GM23338 (cell line): Measurements from ENCODE around the gene ARHGAP9. TPM values are rescaled to one million over a fixed set of nuclear protein-coding genes. Genes with fewer than 3 reads are reported as not detected.

ENCODE experiments used
- ATAC-seq: fragments of 200-7000 bp; cut with Tn5 transposase; 3 replicates; pipeline ENCODE4 v1.9.1; 2020
- DNase-seq: peaks from one replicate; pipeline ENCODE4 v3.0.0-alpha.2; 2015; ENCODE audit warnings: low spot score
- H2AFZ ChIP-seq: fragments of 200-600 bp; sonication (generic); 2 replicates; pipeline ENCODE4 v1.8.0; 2016; ENCODE audit warnings: antibody characterized with exemption, mild to moderate bottlenecking, moderate library complexity
- H3F3A ChIP-seq: fragments of 200-600 bp; sonication (generic); replicated peaks from 2 replicates; pipeline ENCODE4 v1.8.0; 2017; ENCODE audit warnings: antibody characterized with exemption, mixed run types, low read depth
- H3K27ac ChIP-seq: fragments of 200-600 bp; sonication (generic); 2 replicates; pipeline ENCODE4 v1.6.1; 2016; ENCODE audit warnings: low read depth
- H3K27me3 ChIP-seq: fragments of 200-600 bp; sonication (generic); 2 replicates; pipeline ENCODE4 v1.8.0; 2016; ENCODE audit warnings: mild to moderate bottlenecking, mixed run types, moderate library complexity; ENCODE audit not compliant: insufficient read depth
- H3K36me3 ChIP-seq: fragments of 200-600 bp; sonication (generic); 2 replicates; pipeline ENCODE4 v1.8.0; 2016; ENCODE audit warnings: mild to moderate bottlenecking; ENCODE audit not compliant: insufficient read depth
- H3K4me1 ChIP-seq: fragments of 200-600 bp; sonication (generic); 2 replicates; pipeline ENCODE4 v1.8.0; 2016; ENCODE audit warnings: mild to moderate bottlenecking, moderate library complexity; ENCODE audit not compliant: insufficient read depth
- H3K4me2 ChIP-seq: fragments of 200-600 bp; sonication (generic); 2 replicates; pipeline ENCODE4 v1.7.1; 2017; ENCODE audit warnings: mixed run types
- H3K4me3 ChIP-seq: fragments of 200-600 bp; sonication (generic); 2 replicates; pipeline ENCODE4 v1.6.1; 2016; ENCODE audit warnings: mixed run types
- H3K79me2 ChIP-seq: fragments of 200-600 bp; sonication (generic); replicated peaks from 2 replicates; pipeline ENCODE4 v1.8.0; 2017; ENCODE audit warnings: mild to moderate bottlenecking; ENCODE audit not compliant: insufficient read depth
- H3K9me2 ChIP-seq: fragments of 200-600 bp; sonication (generic); 2 replicates; pipeline ENCODE4 v1.8.0; 2017; ENCODE audit not compliant: insufficient read depth
- H4K20me1 ChIP-seq: fragments of 200-600 bp; sonication (generic); replicated peaks from 2 replicates; pipeline ENCODE4 v1.8.0; 2017; ENCODE audit warnings: mild to moderate bottlenecking; ENCODE audit not compliant: insufficient read depth
- H3K27ac Mint-ChIP-seq: 2 replicates; pipeline ENCODE4 v1.8.0; 2020; ENCODE audit warnings: inconsistent platforms, mild to moderate bottlenecking, moderate library complexity, mixed read lengths
- H3K27me3 Mint-ChIP-seq: 3 replicates; pipeline ENCODE4 v1.8.0; 2022; ENCODE audit warnings: low read depth, mild to moderate bottlenecking, moderate library complexity, mixed read lengths, inconsistent platforms; ENCODE audit not compliant: insufficient read depth, poor library complexity
- H3K36me3 Mint-ChIP-seq: 3 replicates; pipeline ENCODE4 v1.8.0; 2021; ENCODE audit warnings: low read depth, mild to moderate bottlenecking, inconsistent platforms, moderate library complexity, mixed read lengths
- H3K4me1 Mint-ChIP-seq: 3 replicates; pipeline ENCODE4 v1.8.0; 2020; ENCODE audit warnings: mild to moderate bottlenecking, inconsistent platforms, mixed read lengths
- H3K4me3 Mint-ChIP-seq: 3 replicates; pipeline ENCODE4 v1.8.0; 2021; ENCODE audit warnings: moderate library complexity, mild to moderate bottlenecking, inconsistent platforms, mixed read lengths
- H3K9me3 Mint-ChIP-seq: 3 replicates; pipeline ENCODE4 v1.8.0; 2020; ENCODE audit warnings: moderate library complexity, mild to moderate bottlenecking, inconsistent platforms, mixed read lengths
- CREB1 ChIP-seq: fragments of 250-450 bp; sonication (Bioruptor Pico); IDR thresholded peaks from 2 replicates; pipeline ENCODE4 v1.5.0; 2020; ENCODE audit warnings: low read depth, mild to moderate bottlenecking, moderate library complexity
- CTCF ChIP-seq, 2 experiments: fragments of 200-600 bp in 1 of 2; sonication (generic) in 1 of 2; conservative IDR thresholded peaks; 2 replicates each; pipeline versions ENCODE4 v1.5.1 to v1.6.1; 2016 to 2017; ENCODE audit warnings: antibody characterized with exemption in 2 of 2, low read depth in 2 of 2, mild to moderate bottlenecking in 2 of 2, moderate library complexity in 1 of 2
- ETS1 ChIP-seq: IDR thresholded peaks from 2 replicates; pipeline ENCODE4 v1.6.1; 2016; ENCODE audit warnings: antibody characterized with exemption
- EZH2 ChIP-seq: fragments of 200-600 bp; sonication (generic); IDR thresholded peaks from one replicate; pipeline ENCODE4 v1.8.0; 2017; ENCODE audit warnings: antibody characterized with exemption, mild to moderate bottlenecking, low read depth; ENCODE audit not compliant: unreplicated experiment
- EZH2phosphoT487 ChIP-seq: fragments of 200-600 bp; sonication (generic); IDR thresholded peaks from one replicate; pipeline ENCODE4 v1.8.1; 2018; ENCODE audit warnings: antibody characterized with exemption; ENCODE audit not compliant: unreplicated experiment
- JUNB ChIP-seq: IDR thresholded peaks from one replicate; pipeline ENCODE4 v1.6.1; 2016; ENCODE audit warnings: antibody characterized with exemption; ENCODE audit not compliant: unreplicated experiment
- NANOG ChIP-seq: IDR thresholded peaks from 2 replicates; pipeline ENCODE4 v1.6.1; 2016; ENCODE audit warnings: antibody characterized with exemption, borderline replicate concordance
- POLR2AphosphoS5 ChIP-seq: IDR thresholded peaks from 2 replicates; pipeline ENCODE4 v1.6.1; 2016; ENCODE audit warnings: antibody characterized with exemption, low read depth
- STAT1 ChIP-seq: IDR thresholded peaks from one replicate; pipeline ENCODE4 v1.6.1; 2016; ENCODE audit warnings: antibody characterized with exemption; ENCODE audit not compliant: unreplicated experiment
- ZNF114 ChIP-seq: fragments of 250-450 bp; sonication (Bioruptor Pico); IDR thresholded peaks from 2 replicates; pipeline ENCODE4 v1.5.0; 2020; ENCODE audit warnings: mild to moderate bottlenecking, moderate library complexity
- ZNF331 ChIP-seq: fragments of 250-450 bp; sonication (Bioruptor Pico); IDR thresholded peaks from 2 replicates; pipeline ENCODE4 v1.5.0; 2020; ENCODE audit warnings: low read depth, mild to moderate bottlenecking, moderate library complexity
- ZNF462 ChIP-seq: fragments of 250-450 bp; sonication (Bioruptor Pico); IDR thresholded peaks from 2 replicates; pipeline ENCODE4 v1.5.0; 2020; ENCODE audit warnings: mild to moderate bottlenecking, moderate library complexity
- polyA plus RNA-seq: library from polyadenylated mRNA; unstranded; fragments of >200 nt; fragmentation: Nextera tagmentation; extraction: Ambion mirVana; gene quantifications from 2 replicates; pipeline ENCODE4 v1.2.1, GENCODE V29; 2016
- total RNA-seq: library from RNA; depleted of rRNA; stranded (reverse); fragments of >200 nt; shearing (Covaris generic); gene quantifications from 2 replicates; pipeline ENCODE4 v1.2.3, GENCODE V29; 2014
- TF ChIP-seq, protein P1 (sequence below): IDR thresholded peaks from one replicate; pipeline ENCODE4 v1.6.1; 2018; ENCODE audit warnings: antibody characterized with exemption; ENCODE audit not compliant: unreplicated experiment

The ARHGAP9 gene
- total and polyA plus RNA-seq, 2 experiments from 2014 or later: 4.5 to 7.1 TPM

DNA sequence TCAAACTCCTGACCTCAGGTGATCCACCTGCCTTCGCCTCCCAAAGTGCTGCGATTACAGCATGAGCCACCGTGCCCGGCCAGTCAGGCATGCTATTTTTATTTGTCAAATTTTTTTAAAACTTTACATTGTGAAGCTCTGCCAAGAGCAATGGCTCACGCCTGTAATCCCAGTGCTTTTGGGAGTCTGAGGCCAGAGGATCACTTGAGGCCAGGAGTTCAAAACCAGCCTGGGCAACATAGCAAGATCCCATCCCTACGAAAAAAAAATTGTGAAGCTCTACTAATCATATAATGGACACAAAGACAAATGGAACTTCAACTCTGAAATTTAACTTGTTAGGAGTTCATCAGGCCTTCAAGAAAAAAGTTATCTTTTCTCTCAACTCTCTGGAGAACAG lies 50.7 kb downstream of the ARHGAP9 start:
- TF ChIP-seq ETS1 (no peak), NANOG (no peak), JUNB (no peak), ZNF462 (CRISPR knock-in tag) (no peak), CREB1 (no peak), CTCF (conservative IDR thresholded peaks at IDR 0.05; ENCODE audit: low read depth in 2 of 2) (no peak), EZH2 (no peak), POLR2AphosphoS5 (no peak), STAT1 (no peak), EZH2phosphoT487 (no peak), ZNF331 (CRISPR knock-in tag) (no peak), ZNF114 (no peak)
- TF ChIP-seq, protein P1, sequence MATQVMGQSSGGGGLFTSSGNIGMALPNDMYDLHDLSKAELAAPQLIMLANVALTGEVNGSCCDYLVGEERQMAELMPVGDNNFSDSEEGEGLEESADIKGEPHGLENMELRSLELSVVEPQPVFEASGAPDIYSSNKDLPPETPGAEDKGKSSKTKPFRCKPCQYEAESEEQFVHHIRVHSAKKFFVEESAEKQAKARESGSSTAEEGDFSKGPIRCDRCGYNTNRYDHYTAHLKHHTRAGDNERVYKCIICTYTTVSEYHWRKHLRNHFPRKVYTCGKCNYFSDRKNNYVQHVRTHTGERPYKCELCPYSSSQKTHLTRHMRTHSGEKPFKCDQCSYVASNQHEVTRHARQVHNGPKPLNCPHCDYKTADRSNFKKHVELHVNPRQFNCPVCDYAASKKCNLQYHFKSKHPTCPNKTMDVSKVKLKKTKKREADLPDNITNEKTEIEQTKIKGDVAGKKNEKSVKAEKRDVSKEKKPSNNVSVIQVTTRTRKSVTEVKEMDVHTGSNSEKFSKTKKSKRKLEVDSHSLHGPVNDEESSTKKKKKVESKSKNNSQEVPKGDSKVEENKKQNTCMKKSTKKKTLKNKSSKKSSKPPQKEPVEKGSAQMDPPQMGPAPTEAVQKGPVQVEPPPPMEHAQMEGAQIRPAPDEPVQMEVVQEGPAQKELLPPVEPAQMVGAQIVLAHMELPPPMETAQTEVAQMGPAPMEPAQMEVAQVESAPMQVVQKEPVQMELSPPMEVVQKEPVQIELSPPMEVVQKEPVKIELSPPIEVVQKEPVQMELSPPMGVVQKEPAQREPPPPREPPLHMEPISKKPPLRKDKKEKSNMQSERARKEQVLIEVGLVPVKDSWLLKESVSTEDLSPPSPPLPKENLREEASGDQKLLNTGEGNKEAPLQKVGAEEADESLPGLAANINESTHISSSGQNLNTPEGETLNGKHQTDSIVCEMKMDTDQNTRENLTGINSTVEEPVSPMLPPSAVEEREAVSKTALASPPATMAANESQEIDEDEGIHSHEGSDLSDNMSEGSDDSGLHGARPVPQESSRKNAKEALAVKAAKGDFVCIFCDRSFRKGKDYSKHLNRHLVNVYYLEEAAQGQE: no peak
- Histone ChIP-seq H3K36me3 (no peaks in the 10 kb centered on the region), H3K27ac (peak overlapping the region; percentile 93; the same call in 1 of the 2 replicates), H3K4me1 (peaks cover 15% of the 10 kb centered on the region; the same call in 1 of the 2 replicates), H3K27me3 (no peaks in the 10 kb centered on the region), H3F3A (peaks cover 14% of the 10 kb centered on the region), H3K4me3 (peak overlapping the region; percentile 64; the same call in 1 of the 2 replicates), H3K9me2 (no peaks in the 10 kb centered on the region), H3K79me2 (peaks cover 34% of the 10 kb centered on the region), H4K20me1 (no peaks in the 10 kb centered on the region), H3K4me2 (peak overlapping the region; percentile 91), H2AFZ (no peak overlapping the region)
- Mint-ChIP-seq H3K4me3 (peak overlapping the region; percentile 93), H3K27me3 (peaks cover 6% of the 10 kb centered on the region), H3K4me1 (peaks cover 22% of the 10 kb centered on the region), H3K9me3 (no peaks in the 10 kb centered on the region), H3K36me3 (peaks cover 4% of the 10 kb centered on the region), H3K27ac (peak overlapping the region; percentile 62)
- ATAC-seq (no peak), DNase-seq (no peak)
